Stimulated activated CD4-positive, alpha-beta T cell treated with anti-CD3 and anti-CD28 coated beads, Interleukin-12 subunit alpha, Interleukin-12 subunit beta, amount 100 ng/mL, for 48 hours (primary cell): ENCODE data around the gene CYS1.
"Not testable (repeated sequence)": the region's sequence is repeated elsewhere in the genome, so short reads cannot be mapped to it uniquely, and the experiment has no call there.

Experiments used
- DNase-seq, 3 donors: peaks; one replicate each; pipeline ENCODE4 v3.0.0-alpha.2; 2020; ENCODE audit warnings: low read depth in 2 of 3, low spot score in 1 of 3

CYS1 gene

DNA sequence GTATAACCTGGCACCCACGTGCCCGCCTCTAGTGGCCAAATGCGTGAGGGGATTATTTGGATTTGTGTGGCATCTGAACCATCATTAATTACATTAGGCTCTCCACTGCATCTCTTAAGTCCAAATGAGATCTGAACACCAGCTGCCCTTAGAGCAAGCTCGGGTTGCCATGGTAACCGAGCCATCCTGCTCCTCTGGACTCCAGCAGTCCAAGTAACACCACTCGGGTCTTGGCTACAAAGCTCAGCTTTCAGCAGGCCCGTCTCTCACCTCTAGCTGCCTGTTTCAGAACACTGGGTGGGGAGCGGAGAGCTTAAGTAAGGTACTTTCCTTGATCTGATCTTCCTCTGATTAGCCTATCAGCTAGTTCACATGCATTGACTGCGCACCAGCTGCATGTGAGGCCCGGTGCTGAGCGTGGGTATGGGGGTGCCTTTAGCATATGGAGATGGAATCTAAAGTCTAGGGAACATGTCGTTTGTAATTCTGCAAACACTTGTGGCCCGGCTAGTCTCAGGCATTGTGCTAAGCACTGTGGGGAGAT, 14.1 kb upstream of the CYS1 start:
- DNase-seq: no peak

DNA sequence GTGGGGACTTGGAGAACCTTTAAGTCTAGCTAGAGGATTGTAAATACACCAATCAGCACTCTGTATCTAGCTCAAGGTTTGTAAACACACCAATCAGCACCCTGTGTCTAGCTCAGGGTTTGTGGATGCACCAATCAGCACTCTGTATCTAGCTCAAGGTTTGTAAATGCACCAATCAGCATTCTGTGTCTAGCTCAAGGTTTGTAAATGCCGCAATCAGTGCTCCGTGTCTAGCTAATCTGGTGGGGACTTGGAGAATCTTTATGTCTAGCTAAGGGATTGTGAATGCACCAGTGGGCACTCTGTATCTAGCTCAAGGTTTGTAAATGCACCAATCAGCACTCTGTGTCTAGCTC, 11.7 kb upstream of the CYS1 start:
- DNase-seq: not testable (repeated sequence)

DNA sequence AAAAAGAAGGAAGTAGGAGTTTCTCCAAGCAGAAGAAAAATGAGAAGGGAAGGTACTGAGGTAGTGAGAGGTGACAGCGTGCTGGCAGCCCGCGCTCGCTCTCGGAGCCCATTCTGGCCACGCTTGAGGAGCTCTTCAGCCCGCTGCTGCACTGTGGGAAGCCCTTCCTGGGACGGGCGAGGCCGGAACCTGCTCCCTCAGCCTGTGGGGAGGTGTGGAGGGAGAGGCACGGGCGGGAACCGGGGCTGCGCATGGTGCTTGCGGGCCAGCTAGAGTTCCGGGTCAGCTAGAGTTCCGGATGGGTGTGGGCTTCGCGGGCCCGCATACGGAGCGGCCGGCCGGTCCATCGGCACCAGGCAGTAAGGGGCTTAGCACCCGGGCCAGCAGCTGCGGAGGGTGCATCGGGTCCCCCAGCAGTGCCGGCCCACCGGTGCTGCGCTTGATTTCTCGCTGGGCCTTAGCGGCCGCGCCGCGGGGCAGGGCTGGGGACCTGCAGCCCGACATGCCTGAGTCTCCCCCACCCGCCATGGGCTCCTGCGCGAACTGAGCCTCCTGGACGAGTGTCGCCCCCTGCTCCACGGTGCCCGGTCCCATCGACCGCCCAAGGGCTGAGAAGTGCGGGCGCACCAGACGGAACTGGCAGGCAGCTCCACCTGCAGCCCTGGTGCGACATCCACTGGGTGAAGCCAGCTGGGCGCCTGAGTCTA, 11.1 kb upstream of the CYS1 start:
- DNase-seq: no peak

DNA sequence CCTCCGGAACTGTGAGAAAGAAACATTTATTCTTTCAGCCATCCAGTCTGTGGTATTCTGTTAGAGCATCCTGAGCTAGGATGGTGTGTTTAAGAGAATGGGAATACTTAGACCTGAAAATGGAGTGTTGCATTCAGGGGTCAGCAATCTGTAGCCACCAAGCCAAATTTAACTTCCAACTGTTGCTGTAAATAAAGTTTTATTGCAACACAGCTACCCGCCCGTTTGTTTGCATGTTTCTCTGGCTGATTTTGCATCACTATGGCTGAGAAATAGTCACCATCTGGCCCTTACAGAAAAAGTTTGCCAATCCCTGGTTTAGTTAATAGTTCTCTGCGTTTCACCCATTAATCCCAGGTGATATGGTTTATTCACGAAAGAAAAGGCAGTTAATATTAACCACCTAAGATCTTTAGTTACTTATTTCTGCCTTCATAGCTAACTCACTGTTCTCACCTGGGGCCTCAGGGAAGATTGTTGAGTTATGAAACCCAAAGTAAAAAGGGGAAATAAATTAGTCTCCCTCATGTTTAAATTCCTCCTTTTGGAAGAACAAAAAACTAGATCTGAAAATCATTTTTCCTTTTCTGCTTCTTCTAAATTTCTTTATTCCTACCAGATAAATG, 9.5 kb upstream of the CYS1 start:
- DNase-seq: no peak

DNA sequence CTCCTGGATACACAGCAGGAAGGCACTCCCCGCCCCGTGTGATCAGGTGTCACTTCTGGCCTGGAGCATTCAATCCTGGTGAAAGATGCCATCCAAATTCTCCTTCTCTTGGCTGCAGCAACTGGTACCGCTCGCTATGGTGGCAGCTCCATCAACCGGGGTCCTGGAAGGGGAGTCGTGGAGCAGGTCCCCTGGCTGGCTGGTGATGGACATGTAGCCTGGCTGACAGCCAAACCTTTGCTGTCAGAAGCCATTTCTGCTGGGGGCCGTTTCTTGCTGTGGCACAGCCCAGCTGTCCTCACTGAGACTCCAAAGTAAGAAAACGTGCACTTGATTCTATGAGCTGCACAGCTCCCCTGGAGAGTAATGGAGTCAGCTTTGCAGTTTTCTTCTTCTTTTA, 7.1 kb upstream of the CYS1 start:
- no peak for DNase-seq

DNA sequence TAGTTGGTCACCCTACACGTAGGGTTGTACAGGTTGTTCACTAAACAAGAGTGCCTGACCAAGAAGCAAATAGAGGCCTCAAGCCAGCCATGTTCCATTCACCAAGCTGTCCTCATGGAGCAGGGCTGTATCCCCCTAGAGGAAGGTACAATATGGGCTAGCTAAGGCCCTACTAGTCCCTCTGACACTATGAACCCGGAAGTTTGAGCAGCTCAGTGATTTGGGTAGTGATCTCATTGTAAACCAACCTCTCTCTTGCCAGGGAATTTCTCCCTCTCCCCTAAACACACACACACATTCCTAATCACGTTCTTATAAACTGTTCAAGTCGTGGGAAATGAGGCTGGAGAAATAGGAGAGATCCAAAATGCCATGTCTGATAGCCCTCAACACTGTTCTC, 6.7 kb upstream of the CYS1 start:
- no peak for DNase-seq

DNA sequence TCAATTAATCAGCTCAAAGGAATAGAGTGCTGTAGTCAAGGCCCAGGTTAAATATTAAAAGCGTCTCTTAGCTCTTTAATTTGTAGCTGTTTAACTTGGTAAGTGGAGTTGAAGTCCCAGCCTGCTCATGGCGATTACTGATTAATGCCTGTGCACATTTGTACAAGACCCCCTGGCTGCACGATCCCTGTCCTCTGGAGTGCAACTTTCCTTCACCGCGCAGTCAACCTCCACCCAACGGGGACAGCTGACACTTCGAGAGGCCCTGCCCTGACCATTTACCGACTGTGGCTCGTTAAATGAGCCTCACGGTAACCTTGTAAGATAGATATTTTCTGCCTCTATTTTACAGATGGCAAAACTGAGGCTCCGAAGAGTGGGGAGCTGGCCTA, 5.5 kb upstream of the CYS1 start:
- no peak for DNase-seq

DNA sequence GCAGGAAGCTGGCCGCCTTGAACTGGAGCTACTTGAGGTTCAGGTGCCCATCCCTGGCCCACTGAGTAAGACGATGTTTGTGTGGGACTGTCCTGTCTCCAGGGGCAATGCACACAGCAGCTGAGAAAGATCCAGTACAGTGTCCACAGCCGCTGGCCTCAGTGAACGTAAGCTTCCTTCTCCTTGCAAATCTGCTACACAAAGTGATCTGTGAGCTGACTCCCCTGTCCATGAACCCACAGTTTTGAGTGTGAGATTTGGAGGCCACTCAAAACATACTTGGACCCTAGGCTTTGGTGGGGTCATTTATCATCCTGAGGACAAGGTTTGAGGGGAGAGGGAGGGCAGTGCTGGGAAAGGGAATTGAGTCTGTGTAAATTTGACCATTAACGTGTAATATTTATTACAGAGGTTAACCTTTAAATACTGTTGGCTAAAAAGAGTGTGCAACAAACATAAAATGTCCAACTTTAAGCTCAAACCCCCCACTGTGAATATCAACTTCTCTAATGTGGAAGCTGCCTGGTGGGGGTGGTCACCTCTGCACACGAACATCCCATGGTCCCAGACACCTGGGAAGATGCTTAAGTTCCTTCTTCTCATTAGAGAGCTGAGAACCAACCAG, 4.9 kb upstream of the CYS1 start:
- no peak for DNase-seq

DNA sequence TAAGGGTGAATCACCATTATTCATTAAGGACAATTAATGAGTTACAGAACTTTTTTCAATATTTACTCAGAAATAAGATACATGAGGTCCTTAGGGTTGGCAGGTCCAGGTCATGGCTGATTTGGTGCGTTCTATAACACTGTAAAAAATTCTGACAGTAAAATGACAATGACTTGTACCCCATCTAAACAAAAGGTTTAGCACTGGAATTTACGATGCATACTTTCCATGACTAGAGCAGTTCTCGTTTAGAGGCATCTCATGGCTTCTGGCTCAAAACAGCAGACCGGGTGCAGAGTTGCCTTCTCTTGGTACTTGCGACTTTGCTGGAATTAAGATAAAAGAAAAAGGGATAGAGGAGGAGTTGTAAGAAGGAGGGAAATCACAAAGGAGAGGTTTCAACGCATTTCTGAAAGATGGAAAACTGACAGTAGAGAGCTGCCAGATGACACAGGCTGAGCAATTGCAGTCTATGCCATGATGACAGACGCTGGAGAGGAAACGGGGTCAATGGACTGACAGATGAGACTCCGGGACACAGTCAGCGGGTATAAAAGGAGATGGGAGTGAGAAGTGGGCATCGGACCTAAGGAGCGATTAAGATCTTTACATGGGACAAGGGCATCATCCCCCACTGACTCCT, 4.1 kb upstream of the CYS1 start:
- no peak for DNase-seq

DNA sequence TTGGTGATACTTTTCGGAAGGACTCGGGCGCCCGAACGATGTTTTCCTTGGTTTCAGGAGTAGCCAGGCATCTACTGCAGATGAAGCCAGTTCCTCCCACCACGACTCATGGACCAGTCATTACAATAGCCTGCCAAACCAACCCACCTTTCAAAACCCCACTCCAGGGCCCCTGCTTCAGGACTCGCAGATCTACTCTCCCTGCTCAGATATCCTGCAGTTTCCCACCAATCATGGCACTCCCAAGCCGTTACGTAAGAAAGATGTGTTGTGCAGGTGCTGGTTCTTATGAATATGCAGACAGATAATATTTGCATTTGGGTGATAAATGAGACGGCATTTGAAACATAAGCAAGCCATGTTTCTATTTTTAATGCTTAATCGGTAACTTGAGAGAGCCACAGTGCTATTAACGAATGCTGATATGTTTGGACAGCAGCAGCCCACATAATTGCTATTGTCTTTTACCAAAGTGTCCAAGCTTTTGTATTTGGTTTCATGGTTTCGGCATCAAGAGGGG, 3.5 kb upstream of the CYS1 start:
- no peak for DNase-seq

DNA sequence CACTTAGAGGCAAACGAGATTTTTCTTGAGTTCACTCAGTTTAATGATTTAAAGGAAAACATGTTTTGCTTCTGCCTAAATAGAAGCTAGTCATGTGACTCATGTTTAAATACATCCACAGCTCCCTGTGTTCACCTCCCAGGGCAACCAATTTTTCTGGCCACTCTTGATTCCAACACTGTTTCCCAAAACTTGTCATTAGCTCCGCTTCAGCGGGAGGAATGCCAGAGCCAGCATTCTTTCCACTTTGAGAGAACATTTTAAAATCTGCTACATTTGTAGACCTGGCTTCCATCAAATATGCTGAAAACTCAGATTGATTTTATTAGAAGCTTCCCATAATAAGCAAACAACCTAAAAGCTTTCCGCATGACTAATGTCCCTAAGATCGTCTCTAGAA, 2.8 kb upstream of the CYS1 start:
- DNase-seq: no peak

DNA sequence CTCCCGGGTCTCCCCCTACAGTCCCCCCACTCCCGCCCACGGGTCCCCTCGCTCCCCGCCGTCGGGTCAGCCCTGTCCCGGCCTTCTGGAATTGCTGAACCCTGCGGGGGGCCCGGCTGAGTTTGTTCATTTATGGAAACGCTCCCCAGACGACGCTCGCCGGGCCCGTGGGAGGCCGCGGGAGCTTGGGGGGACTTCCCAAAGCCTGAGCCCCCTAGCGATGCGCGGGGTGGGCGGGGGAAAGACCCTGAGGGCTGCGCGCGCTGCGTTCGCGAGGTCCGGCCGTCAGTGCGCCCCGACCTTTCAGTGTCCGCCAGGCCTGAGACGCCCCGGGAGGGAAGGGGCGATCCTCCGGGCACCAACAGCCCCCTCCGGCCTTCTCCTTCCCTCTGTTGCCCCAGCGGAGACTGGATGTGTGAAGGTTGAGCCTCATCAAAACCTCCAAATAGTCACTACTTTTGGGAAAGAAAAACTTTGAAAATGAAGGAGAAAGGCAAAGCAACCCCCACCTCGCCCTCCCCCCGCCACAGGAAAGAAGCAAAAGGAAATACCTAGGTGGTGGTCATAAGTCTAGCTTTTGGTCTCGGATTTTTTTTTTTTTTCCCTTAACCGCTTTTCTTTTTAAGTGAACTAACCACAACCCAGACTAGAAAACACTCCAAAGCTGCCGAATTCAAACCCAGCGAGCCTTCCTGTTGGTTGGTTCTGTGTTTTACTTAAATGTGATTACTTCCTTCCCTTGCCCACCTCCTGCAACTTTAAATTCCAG, 509 bp upstream of the CYS1 start:
- DNase-seq: no peak

DNA sequence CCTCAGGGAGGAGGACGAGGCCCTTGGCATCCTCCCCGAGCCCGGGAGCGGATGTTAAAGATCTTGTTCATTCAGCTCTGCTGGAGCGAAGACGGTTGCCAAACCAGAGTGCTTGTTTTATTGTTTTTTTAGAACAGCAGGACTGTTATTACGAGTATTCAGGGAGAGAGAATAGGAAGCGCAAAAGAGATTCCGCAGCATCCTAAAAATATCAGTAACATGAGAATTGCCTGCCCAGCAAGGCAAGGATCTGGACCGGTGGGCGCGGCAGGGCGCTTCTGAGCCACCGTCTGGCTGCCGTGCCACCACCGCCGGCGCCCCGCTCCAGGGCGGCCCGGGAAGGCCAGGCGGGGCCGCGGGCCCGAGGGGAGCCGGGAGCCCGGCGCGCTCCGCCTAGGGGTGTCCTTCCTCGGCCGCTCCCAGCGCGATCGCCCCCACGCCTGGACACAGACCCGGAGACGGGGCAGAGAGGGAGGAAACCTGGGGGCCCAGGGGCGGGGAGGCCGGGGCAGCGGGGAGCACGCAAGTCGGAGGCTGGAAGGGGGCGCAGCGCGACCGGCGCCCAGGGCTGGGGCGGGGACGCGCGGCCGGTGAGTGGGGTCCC, 843 bp downstream of the CYS1 start:
- no peak for DNase-seq

DNA sequence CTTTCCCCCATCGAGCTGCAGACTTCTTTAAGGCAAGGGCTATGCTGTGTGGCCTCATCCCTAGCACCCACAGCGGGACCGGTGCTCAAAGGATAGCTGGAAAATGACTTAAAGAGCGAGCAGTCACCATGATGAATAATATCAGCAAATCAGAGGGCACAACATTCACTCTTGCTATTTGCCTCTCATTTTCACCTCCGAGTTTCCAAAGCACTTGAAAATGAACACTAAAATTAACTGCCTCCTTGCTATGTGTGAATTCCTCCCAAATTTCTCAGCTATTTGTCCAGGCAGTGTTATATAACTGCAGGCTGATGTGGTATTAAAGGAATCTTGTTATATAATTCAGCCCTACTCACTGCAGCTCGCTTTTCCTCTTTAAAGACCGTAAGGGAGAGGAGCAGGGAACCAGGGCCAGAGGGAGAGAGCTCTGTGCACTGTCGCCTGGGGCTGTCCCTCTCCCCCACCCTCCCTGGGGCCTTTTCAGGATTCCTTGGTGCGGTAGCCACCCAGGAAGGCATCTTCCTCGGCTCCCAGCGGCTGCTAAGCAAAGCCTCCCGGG, 1.4 kb downstream of the CYS1 start:
- DNase-seq: no peak

DNA sequence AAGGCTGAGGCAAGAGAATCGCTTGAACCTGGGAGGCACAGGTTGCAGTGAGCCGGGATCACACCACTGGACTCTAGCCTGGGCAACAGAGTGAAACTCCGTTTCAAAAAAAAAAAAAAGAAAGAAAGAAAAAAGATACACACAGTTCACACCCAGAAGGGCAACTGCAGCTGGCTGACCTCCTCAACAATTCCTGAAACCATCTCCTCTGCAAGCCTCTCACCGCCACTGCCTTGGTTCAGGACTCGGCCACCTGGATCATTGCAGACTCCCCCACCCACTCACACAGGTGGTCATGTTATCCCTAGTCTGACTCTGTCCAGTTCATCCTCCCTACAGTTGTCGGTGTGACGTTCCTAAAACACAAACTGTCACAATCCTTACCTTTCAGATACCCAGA, 2.2 kb downstream of the CYS1 start:
- DNase-seq: no peak

DNA sequence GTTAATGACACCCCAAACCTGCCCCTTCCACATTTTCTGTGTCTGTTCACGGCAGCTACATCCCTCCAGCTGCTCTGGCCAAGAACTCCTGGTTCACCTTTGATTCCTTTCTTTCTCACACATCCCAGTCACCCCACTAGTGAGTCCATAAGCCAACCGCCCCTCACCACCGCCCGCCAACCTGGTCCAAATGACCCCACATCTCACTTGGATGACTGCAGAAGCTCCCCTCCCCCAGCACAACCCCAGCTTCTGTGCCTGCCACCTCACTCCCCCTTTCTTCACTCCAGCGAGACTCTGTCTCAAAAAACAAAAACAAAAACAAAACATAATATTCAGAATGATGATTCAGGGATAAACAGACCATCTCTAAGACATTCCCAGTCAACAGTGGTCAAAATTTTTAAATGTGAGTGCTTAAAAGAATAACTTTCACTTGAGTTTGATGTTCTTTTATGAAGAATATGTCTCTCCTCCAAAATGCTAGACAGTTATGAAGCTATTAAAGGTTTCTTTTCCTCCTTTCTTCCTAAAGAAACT, 3.2 kb downstream of the CYS1 start:
- no peak for DNase-seq

DNA sequence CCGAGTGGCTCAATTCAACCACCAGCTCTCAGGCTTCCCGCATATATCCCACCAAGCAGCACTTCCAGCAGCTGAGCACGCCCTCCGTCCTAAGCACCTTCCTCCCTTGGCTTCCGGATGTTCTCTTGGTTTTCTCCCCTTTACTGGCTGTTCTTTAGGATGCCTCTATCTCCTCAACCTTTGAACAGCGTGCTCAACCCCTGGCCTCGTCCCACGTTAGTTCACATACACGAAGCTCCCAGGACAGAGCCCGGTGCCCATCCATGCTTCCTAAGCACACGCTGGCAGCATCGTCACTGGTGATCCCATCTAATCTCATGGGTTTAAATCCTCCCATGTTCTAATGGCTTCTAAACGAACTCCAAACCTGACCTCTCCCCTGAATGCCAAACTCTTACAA, 3.7 kb downstream of the CYS1 start:
- no peak for DNase-seq

DNA sequence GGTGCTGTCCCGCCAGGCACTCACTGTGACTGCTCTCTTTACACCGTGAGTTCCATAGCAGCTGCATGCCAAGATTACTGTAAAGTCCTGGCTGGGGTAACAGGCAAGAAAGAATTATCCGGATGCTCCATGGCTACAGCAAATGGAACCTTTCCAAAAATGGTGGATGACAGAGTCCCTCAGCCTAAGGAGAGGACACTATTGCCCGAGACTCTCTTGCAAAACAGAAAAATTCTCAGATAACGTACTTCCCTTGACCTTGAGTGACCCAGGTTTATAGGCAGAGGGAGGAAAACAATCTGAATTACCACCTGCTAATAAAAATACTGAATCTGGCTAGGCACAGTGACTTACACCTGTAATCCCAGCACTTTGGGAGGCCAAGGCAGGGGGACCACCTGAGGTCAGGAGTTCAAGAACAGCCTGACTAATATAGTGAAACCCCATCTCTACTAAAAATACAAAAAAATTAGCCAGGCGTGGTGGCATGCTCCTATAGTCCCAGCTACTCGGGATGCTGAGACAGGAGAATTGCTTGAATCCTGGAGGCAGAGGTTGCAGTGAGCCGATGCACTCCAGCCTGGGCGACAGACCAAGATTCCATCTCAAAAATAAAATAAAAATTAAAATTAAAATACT, 4.5 kb downstream of the CYS1 start:
- no peak for DNase-seq

DNA sequence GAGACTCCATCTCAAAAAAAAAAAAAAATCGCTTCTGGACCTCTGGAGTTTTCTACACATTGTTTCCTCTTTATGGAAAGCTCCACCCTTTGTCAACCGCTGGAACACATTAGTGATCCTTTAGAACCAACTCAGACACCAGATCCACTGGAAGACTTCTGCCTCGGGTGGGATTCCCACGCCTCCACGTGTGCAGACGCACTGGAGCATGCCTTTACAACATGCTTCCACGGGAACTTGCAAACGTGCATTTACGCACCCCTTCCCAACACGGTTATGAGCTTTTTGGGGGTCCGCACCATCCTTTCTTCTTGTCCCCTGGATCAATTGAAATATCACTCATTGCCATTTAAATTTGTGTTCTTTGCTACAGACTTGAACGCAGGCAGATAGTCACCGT, 5.1 kb downstream of the CYS1 start:
- DNase-seq: no peak

DNA sequence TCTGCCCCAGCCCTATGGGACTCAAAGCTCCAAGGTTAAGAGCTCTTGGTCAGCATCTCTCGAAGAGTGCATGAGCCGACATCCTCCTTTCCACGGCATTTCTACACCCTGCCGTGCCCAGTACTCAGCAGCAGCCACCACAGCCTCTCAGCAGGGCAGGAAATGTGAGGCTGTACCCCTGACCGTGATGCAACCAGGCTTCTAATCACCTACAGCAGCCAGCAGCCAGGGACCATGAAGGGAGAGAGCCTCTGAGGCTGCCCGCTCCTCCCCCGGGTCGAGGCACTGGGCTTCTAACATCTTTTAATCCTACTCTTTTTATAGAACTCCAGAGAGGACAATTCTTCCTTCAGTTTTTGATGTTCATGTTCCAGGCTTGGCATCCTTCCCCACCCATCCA, 6.5 kb downstream of the CYS1 start:
- DNase-seq: no peak
